ENCODE measurements around the gene C21orf58.

The C21orf58 gene

DNA sequence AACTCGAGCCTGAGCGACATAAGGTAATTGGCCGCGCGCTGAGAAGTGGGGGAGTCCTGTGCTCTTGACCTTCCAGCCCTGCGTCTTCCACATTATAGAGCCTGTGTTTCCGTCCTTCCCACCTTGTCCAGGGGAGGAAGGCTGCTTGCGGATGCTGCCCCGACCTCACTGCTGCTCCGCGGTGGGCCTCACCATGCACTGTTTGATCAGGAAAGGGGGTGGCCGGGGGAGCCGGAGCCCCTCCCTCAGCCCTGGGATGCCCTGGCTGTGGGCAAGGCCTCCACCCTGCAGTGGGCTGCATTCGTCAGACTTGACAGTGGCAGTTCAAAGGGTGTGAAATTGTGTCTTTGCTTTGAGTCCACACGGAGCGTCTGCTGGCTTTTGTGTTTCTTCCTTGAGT, 30.4 kb upstream of the C21orf58 start:
- in situ Hi-C loops (cut with HindIII; ENCODE audit: low sequenced_read_pairs), result no loop called here

DNA sequence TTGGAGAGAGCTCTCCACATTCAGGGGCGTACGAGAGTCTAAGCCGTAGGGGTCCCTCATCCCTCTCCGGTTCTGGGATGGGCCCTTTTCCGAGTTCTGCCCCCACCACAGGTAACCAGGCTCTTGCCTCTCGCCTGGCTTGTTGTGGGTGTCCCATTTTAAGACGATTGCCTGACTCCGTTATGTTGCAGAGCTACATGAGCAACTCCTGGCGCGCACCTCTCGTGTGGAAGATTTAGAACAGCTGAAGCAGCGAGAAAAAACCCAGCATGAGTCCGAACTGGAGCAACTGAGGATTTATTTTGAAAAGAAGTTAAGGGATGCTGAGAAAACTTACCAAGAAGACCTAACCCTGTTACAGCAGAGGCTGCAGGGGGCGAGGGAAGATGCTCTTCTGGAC, 29.2 kb upstream of the C21orf58 start:
- H3K4me3 ChIP-seq (ENCODE audit: low read depth, low read length), result no peak overlapping the region
- DNase-seq (ENCODE audit: low read depth), result no peak
- in situ Hi-C loops (cut with HindIII; ENCODE audit: low sequenced_read_pairs), result no loop called here
- TF ChIP-seq, protein P1, sequence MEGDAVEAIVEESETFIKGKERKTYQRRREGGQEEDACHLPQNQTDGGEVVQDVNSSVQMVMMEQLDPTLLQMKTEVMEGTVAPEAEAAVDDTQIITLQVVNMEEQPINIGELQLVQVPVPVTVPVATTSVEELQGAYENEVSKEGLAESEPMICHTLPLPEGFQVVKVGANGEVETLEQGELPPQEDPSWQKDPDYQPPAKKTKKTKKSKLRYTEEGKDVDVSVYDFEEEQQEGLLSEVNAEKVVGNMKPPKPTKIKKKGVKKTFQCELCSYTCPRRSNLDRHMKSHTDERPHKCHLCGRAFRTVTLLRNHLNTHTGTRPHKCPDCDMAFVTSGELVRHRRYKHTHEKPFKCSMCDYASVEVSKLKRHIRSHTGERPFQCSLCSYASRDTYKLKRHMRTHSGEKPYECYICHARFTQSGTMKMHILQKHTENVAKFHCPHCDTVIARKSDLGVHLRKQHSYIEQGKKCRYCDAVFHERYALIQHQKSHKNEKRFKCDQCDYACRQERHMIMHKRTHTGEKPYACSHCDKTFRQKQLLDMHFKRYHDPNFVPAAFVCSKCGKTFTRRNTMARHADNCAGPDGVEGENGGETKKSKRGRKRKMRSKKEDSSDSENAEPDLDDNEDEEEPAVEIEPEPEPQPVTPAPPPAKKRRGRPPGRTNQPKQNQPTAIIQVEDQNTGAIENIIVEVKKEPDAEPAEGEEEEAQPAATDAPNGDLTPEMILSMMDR (IDR thresholded peaks at IDR 0.05; ENCODE audit: low read depth, low read length, missing control alignments), result no peak

More for the DNA sequence above, 30.4 kb upstream of the C21orf58 start:
- no peak for DNase-seq (ENCODE audit: low read depth)
- TF ChIP-seq, protein P1 (IDR thresholded peaks at IDR 0.05; ENCODE audit: low read depth, low read length, missing control alignments), result no peak
- H3K4me3 ChIP-seq (ENCODE audit: low read depth, low read length), result no peak overlapping the region

DNA sequence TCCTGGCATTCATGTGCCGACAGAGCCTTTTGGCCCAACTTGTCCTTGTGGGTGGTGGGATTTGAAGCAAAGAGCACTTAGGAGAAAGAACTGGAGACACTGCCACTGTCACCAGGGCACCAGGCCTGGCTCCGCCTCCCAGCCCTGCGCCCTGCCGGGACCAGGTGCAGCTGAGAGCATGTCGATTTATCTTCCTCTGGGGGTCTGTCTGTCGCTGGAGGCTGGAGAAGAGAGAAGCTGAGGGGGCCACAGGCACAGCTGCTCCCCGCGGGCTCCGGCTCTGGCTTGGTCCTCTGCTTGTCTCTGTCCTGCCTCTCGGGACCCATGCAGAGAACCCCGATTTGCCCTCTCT, 28.5 kb upstream of the C21orf58 start:
- in situ Hi-C loops (cut with HindIII; ENCODE audit: low sequenced_read_pairs), result no loop called here

DNA sequence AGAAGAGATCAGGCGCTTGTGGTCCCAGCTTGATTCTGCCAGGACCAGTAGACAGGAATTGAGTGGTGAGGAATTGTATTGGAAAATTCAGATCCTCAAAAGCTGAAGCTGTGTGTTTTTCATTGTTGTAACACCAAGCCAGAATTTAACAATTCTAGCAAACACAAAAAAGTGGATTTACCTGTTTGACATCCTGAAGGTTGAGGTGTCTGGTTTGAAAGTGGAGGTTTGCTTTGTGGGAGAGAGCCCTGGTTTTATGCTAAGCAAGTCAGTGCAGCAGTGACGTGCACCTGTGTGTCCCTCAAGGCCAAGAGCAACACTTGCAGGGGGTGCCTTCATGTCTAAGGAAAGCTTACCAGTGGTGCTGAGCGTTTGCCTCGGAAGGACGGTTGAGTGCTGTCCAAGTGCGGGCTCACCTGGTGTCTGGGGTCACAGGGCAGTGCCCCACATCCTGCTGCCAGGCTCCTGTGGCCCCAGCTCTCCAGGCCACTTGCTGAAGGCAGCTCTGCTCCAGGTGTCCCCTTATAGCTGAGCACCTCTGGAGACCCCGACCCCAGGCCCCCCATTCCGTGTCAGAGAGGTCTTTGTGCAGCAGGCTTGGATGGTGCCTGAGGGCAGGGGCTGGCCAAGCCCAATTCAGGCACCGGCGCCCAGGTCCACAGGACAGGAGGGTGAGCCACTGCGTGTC, 27.9 kb upstream of the C21orf58 start:
- in situ Hi-C loops (cut with HindIII; ENCODE audit: low sequenced_read_pairs), result no loop called here
- DNase-seq (ENCODE audit: low read depth), result no peak
- TF ChIP-seq, protein P1 (IDR thresholded peaks at IDR 0.05; ENCODE audit: low read depth, low read length, missing control alignments), result no peak
- H3K4me3 ChIP-seq (ENCODE audit: low read depth, low read length), result no peak overlapping the region

More for the DNA sequence above, 28.5 kb upstream of the C21orf58 start:
- TF ChIP-seq, protein P1 (IDR thresholded peaks at IDR 0.05; ENCODE audit: low read depth, low read length, missing control alignments), result no peak
- no peak overlapping the region for H3K4me3 ChIP-seq (ENCODE audit: low read depth, low read length)
- no peak for DNase-seq (ENCODE audit: low read depth)

DNA sequence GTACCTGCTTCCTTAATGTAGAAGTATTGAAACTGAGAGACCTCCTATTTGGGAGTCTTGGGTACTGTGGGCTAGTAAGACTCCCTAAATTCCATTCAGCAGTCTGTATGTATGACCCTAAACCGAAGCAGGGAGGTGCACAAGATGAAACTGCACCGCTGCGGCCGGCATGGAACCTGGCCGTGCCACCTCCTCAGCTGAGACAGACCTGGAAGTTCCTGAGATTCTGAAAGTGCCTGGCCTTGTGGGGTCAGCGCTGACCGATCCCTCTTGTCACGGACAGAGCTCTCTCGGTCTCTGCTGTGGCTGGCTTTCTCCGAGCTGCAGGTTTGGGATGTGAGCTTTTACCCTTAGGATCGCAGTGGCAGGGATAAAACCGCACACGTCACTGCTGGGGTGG, 27.3 kb upstream of the C21orf58 start:
- TF ChIP-seq, protein P1 (IDR thresholded peaks at IDR 0.05; ENCODE audit: low read depth, low read length, missing control alignments), result no peak
- in situ Hi-C loops (cut with HindIII; ENCODE audit: low sequenced_read_pairs), result no loop called here
- no peak for DNase-seq (ENCODE audit: low read depth)
- no peak overlapping the region for H3K4me3 ChIP-seq (ENCODE audit: low read depth, low read length)

DNA sequence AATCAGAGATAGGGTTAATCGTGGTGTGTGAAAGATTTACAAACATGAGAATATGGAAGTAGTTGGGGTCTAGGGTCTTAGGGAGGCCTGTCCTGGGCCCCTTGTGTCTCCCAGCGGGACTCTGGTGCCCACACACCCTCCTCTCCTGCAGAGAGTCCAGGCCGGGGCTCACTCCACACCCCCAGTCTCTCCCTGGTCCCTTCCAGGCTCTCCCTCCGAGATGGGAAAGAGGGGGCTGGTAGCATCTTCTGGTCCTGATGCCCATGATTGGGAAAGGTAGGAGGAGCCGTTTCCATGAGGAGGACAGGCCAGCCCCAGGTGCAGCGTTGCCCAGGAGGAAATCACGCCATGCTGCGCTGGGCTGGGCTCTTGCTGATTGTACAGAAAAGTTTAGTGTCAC, 26.9 kb upstream of the C21orf58 start:
- no peak for DNase-seq (ENCODE audit: low read depth)
- TF ChIP-seq, protein P1 (IDR thresholded peaks at IDR 0.05; ENCODE audit: low read depth, low read length, missing control alignments), result no peak
- no peak overlapping the region for H3K4me3 ChIP-seq (ENCODE audit: low read depth, low read length)
- in situ Hi-C loops (cut with HindIII; ENCODE audit: low sequenced_read_pairs), result no loop called here

Measured in astrocyte of the cerebellum (primary cell).